ENCODE measurements around the gene KRTAP5-7.

GRCh38 chr11:71527576-71528210, 626 bp downstream of the KRTAP5-7 start:
- TF ChIP-seq CTCF (IDR thresholded peaks at IDR 0.05) (no peak), POLR2A (IDR thresholded peaks at IDR 0.05) (no peak)

All from esophagus squamous epithelium (tissue), 4 donors.